Omental fat pad (tissue), 4 donors: ENCODE measurements around the gene ADGRF1. TPM values are rescaled to one million over a fixed set of nuclear protein-coding genes. Genes with fewer than 3 reads are reported as not detected.

Experiments
- ATAC-seq: fragments of 150-250 bp; one replicate; pipeline ENCODE4 v1.9.1; 2016; ENCODE audit warnings: mild to moderate bottlenecking, moderate library complexity; ENCODE audit not compliant: low FRiP score
- DNase-seq: peaks from one replicate; pipeline ENCODE4 v3.0.0-alpha.2; 2019; ENCODE audit warnings: low spot score
- CTCF ChIP-seq, 3 donors: fragments of 450-650 bp; IDR thresholded peaks; one replicate each; pipeline ENCODE4 v1.5.1; 2016 to 2017; ENCODE audit warnings: antibody characterized with exemption in 3 of 3, mild to moderate bottlenecking in 3 of 3, moderate library complexity in 2 of 3
- total RNA-seq, 4 donors: library from RNA; depleted of rRNA; stranded (reverse); fragments of >200 nt; gene quantifications; one replicate each; pipeline ENCODE4 v1.1.0, GENCODE V29; 2016

The ADGRF1 gene
- total RNA-seq, 4 donors from 2014 or later, result not detected

DNA sequence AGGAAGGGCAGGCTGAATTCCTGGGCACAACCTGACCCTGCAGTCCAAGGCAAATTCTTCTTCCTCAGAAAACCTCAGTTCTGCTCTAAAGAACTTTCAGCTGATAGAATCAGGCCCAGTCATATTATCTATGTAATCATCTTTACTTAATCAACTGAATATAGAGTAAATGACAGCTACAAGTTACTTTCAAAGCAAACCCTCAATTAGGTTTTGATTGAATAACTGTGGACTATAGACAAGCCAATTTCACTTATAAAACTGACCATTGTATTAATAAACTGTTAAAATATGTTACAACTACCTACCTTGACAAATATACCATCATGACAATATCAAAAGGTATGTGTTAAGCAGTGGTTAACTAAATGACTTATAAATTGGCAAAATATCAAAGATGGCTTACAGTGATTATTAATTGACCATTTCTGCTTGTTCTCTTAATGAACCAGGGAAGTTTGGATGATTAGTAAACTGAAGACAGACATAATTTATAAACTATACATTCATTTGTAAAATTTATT, 74.2 kb downstream of the ADGRF1 start:
- DNase-seq (no peak), ATAC-seq (no peak)
- TF ChIP-seq CTCF (IDR thresholded peaks at IDR 0.05), result no peak

DNA sequence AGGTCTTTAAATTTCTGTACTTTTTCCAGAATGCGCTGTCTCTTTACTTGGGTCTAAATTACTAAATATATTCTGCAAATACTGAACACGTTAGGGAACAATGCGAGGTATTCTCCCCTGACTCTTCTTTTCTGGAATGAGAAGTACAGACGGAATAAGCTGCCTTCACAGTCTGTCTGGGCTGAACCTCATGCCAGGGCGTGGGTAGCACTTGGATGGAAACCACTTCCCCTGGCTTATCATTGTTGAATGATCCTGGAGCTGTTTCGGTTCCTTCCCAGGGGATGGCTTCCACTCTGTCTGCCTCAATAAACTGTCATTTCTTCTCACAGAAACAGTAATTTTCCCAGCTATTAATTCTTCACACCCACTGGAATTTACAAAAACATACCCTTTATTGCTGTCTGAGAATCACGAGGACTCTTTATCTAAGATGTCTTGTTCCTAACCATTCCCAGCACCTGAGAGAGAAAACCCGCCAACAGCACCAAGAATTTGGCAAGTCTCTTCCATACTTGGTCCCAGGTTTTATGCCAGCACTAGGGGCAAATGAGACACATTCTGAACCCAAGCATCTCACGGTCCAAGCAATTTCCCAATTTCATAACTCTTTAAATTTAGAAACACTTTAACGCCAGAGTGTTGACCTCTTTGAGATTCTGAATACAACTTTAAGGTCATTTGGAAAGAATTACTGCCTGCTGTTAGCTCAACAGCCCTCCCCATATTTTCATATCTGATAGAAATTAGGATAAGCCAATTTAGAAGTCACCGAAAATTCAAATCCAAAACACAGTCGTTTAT, 77.2 kb downstream of the ADGRF1 start:
- ATAC-seq (peak; percentile 63), DNase-seq (no peak)

DNA sequence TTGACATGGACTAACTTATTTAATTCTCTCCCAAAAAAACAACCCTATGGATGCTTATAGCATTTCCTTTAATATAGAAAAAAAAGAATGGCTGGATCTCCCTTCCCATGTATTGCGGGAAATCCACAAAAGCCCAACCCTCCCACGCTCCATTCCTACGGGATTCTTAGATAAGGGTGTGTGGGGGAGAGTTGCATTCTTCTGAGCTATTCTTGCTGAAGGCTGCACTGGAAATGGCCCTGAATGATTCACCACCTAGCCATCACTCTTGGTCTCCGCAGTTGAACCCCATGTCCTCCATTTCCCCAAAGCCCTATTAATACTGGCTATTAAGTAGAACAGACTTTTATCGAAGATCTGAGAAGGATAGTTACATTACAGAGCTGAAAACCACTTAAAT, 78.5 kb downstream of the ADGRF1 start:
- peak; percentile 71 for ATAC-seq
- DNase-seq, result no peak
- TF ChIP-seq CTCF (IDR thresholded peaks at IDR 0.05), result no peak

More for the DNA sequence above, 77.2 kb downstream of the ADGRF1 start:
- no peak for TF ChIP-seq CTCF (IDR thresholded peaks at IDR 0.05)

DNA sequence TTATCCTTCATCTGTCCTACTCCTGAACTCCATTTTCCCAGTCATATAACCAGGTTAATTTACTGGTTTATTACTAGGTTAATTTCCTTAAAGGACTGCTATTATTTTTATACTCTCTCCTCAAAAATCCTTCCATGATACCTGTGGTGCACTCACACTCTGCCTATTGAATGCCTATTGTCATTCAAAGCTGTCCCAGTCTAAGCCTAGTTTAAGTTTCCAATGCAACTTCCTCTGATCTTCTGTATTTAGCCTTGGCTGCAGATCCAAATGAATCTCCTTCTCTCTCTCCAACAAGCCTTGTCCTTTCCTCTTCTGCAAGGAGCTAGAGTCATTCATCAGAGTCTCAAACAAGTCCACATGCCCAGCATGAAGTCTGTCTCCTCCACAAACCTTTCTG, 79.1 kb downstream of the ADGRF1 start:
- DNase-seq, result no peak
- ATAC-seq, result no peak
- TF ChIP-seq CTCF (IDR thresholded peaks at IDR 0.05), result no peak

DNA sequence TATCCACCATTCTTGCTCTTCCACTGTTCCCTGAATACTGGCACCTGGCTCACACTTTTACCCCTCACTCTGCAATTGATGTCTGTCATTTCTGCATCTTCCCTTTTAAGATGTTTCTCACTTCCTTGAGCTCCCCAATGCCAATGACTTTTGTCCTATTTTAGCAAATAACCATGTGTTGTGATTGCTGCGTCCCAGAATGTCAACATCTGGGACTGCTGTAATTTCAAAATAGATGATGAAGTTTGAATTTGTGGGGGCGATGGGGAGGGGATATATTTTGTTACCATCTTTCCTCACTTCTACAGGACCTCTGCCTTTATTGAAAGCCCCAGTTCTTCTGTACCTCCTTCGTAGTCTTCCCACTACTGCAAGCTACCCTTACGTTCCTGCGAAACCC, 80.4 kb downstream of the ADGRF1 start:
- no peak for DNase-seq
- no peak for ATAC-seq
- TF ChIP-seq CTCF (IDR thresholded peaks at IDR 0.05), result no peak

DNA sequence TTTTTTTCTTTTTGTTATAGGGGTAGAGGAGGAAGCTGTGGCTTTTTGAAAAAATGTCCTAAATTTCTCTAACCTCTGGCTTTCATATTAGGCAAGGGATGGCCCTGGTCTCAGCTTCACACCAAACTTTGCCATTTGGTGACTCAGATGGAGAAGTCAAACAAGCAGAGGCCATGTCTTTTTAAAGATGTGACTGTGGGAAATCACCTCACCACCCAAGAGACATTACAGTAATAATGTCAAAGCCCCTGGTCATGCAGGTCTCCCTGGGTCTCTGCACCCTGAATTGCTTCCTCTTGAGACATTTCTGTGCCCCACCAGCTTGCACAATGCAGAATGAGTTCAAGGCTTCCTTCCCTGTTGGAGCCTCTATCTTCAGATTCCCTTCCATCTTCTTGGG, 80.9 kb downstream of the ADGRF1 start:
- no peak for ATAC-seq
- DNase-seq, result no peak
- no peak for TF ChIP-seq CTCF (IDR thresholded peaks at IDR 0.05)

DNA sequence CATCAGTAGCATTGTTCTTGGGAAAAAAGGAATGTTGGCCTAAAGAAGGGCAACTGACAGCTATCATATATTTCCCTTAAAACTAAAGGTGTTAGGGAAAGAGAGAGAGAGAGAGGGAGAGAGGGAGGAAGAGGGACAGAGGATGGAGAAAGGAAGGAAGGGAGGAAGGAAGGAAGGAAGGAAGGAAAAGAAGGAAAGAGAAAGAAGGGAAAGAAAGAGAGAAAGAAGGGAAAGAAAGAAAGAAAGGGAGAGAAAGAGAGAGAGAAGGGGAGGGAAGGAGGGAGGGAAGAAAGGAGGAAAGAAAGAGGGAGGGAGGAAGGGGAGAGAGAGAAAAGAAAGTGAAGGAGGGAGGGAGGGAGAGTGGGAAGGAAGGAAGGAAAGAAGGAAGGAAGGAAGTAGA, 82.7 kb downstream of the ADGRF1 start:
- no peak for TF ChIP-seq CTCF (IDR thresholded peaks at IDR 0.05)
- ATAC-seq, result no peak
- no peak for DNase-seq
